Stimulated activated CD8-positive, alpha-beta memory T cell treated with anti-CD3 and anti-CD28 coated beads, Interleukin-15, amount 100 ng/mL, for 4 hours (primary cell): Measurements from ENCODE around the gene TIRAP.
A peak's percentile ranks its signal among the peaks of the same experiment; 100 is the strongest.
"Not testable (repeated sequence)": the region's sequence is repeated elsewhere in the genome, so short reads cannot be mapped to it uniquely, and the experiment has no call there.

Experiments
- DNase-seq, 2 donors: peaks; one replicate each; pipeline ENCODE4 v3.0.0-alpha.2; 2020; ENCODE audit warnings: low read depth in 2 of 2

Gene TIRAP

GRCh38 chr11:126284829-126285228 is 1.9 kb downstream of the TIRAP start:
- DNase-seq, result peak; percentile 49 to 77

GRCh38 chr11:126288237-126288636 is 5.3 kb downstream of the TIRAP start:
- DNase-seq, result no peak

- DNase-seq, result no peak
These were observed 8.0 kb downstream of the TIRAP start for GRCh38 chr11:126290887-126291286.

GRCh38 chr11:126293726-126294125 is 10.8 kb downstream of the TIRAP start:
- DNase-seq, result no peak

- DNase-seq, result no peak
These were observed 14.1 kb downstream of the TIRAP start for GRCh38 chr11:126297004-126297403.

GRCh38 chr11:126303623-126304456 is 20.9 kb downstream of the TIRAP start, which contains the start of gene DCPS:
Gene DCPS (plus strand): TSS chr11:126304060. CDS start chr11:126304081, 21 bp downstream.
- peak; percentile 71 to 74 for DNase-seq

- DNase-seq, result no peak
These were observed 21.7 kb downstream of the TIRAP start for GRCh38 chr11:126304457-126305075.

GRCh38 chr11:126305699-126306098 is 22.8 kb downstream of the TIRAP start:
- DNase-seq, result no peak

GRCh38 chr11:126307706-126308105 is 24.8 kb downstream of the TIRAP start:
- no peak for DNase-seq

- DNase-seq, result no peak
These were observed 25.4 kb downstream of the TIRAP start for GRCh38 chr11:126308271-126308671.

GRCh38 chr11:126308771-126309170 is 25.9 kb downstream of the TIRAP start:
- DNase-seq, result not testable (repeated sequence)

GRCh38 chr11:126310200-126310991 is 27.5 kb downstream of the TIRAP start:
- no peak for DNase-seq

GRCh38 chr11:126310992-126311310 is 28.1 kb downstream of the TIRAP start:
- DNase-seq, result no peak

GRCh38 chr11:126311401-126312291 is 28.8 kb downstream of the TIRAP start:
- DNase-seq, result no peak

- DNase-seq, result no peak
These were observed 30.1 kb downstream of the TIRAP start for GRCh38 chr11:126312961-126313360.

GRCh38 chr11:126313826-126314225 is 30.9 kb downstream of the TIRAP start:
- no peak for DNase-seq

- DNase-seq, result no peak
These were observed 34.5 kb downstream of the TIRAP start for GRCh38 chr11:126317432-126317755.

- no peak for DNase-seq
These were observed 35.1 kb downstream of the TIRAP start for GRCh38 chr11:126317756-126318573.

GRCh38 chr11:126318574-126319373 is 35.9 kb downstream of the TIRAP start:
- DNase-seq, result no peak

GRCh38 chr11:126319374-126319740 is 36.5 kb downstream of the TIRAP start:
- DNase-seq, result no peak
